NT2/D1 (cell line): ENCODE measurements around the gene ANKZF1.

ENCODE experiments used
- DNase-seq: peaks from one replicate; pipeline ENCODE4 v3.0.0-alpha.2; 2011; ENCODE audit warnings: low read depth, low spot score
- H3K27me3 ChIP-seq: 2 replicates; pipeline ENCODE4 v1.6.0; 2011; ENCODE audit warnings: mild to moderate bottlenecking; ENCODE audit not compliant: insufficient read length, insufficient read depth
- H3K36me3 ChIP-seq: 2 replicates; pipeline ENCODE4 v1.6.1; 2011; ENCODE audit warnings: mild to moderate bottlenecking, low read length, mixed read lengths; ENCODE audit not compliant: insufficient read depth, insufficient read length
- H3K4me1 ChIP-seq: 2 replicates; pipeline ENCODE4 v1.5.1; 2011; ENCODE audit not compliant: insufficient read depth, insufficient read length
- H3K4me3 ChIP-seq: 2 replicates; pipeline ENCODE4 v1.5.1; 2011; ENCODE audit warnings: low read depth; ENCODE audit not compliant: insufficient read length
- H3K9ac ChIP-seq: 2 replicates; pipeline ENCODE4 v1.6.0; 2011; ENCODE audit warnings: low read depth; ENCODE audit not compliant: insufficient read length
- H3K9me3 ChIP-seq: 2 replicates; pipeline ENCODE4 v1.5.1; 2011; ENCODE audit warnings: mild to moderate bottlenecking, low read length; ENCODE audit not compliant: insufficient read depth
- SUZ12 ChIP-seq: IDR thresholded peaks from 2 replicates; pipeline ENCODE4 v1.6.1; 2011; ENCODE audit not compliant: insufficient read length, insufficient read depth; ENCODE audit errors: extremely low read depth
- YY1 ChIP-seq: IDR thresholded peaks from 2 replicates; pipeline ENCODE4 v1.6.1; 2011; ENCODE audit not compliant: insufficient read length, insufficient read depth
- ZNF274 ChIP-seq: IDR thresholded peaks from 2 replicates; pipeline ENCODE4 v1.6.1; 2011; ENCODE audit warnings: mild to moderate bottlenecking, low read depth, low read length

Gene ANKZF1, protein sequence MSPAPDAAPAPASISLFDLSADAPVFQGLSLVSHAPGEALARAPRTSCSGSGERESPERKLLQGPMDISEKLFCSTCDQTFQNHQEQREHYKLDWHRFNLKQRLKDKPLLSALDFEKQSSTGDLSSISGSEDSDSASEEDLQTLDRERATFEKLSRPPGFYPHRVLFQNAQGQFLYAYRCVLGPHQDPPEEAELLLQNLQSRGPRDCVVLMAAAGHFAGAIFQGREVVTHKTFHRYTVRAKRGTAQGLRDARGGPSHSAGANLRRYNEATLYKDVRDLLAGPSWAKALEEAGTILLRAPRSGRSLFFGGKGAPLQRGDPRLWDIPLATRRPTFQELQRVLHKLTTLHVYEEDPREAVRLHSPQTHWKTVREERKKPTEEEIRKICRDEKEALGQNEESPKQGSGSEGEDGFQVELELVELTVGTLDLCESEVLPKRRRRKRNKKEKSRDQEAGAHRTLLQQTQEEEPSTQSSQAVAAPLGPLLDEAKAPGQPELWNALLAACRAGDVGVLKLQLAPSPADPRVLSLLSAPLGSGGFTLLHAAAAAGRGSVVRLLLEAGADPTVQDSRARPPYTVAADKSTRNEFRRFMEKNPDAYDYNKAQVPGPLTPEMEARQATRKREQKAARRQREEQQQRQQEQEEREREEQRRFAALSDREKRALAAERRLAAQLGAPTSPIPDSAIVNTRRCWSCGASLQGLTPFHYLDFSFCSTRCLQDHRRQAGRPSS

GRCh38 chr2:219229305-219230058, at the start of gene ANKZF1, which contains the start of gene ATG9A:
TSS of gene ANKZF1 (plus strand) at chr2:219229806. CDS start at chr2:219230258, 452 bp downstream.
TSS of gene ATG9A (minus strand) at chr2:219229636. CDS start at chr2:219228024, 1,612 bp downstream.
- Histone ChIP-seq H3K9ac (peak within 1 kb of the TSS; percentile 97), H3K4me3 (peak within 1 kb of the TSS; percentile 81), H3K36me3 (peaks cover 62% of the 10 kb centered on the region), H3K9me3 (no peaks in the 10 kb centered on the region), H3K27me3 (no peaks in the 10 kb centered on the region), H3K4me1 (peaks cover 7% of the 10 kb centered on the region)
- no peak for TF ChIP-seq YY1
- DNase-seq: peak; percentile 99

DNA sequence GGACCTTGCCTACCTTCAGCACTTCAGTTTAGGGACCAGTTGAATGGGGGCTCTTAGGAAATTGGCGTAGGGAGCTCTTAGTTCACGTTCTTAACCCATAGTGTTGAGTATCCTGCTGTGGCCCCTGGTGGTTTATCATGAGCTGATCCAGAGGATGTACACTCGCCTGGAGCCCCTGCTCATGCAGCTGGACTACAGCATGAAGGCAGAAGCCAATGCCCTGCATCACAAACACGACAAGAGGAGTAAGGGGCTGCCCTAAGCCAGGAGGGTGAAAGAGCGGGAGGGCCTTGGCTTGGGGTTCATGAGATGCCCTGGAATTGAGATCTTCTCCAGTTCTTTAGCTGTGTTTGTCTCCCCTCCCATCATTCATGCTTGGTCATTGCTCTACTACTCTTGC, 48.6 kb upstream of the ANKZF1 start:
- no peak for DNase-seq
- Histone ChIP-seq H3K4me3 (no peak overlapping the region), H3K36me3 (peaks cover 53% of the 10 kb centered on the region), H3K9ac (no peak overlapping the region), H3K4me1 (no peaks in the 10 kb centered on the region), H3K9me3 (no peaks in the 10 kb centered on the region), H3K27me3 (no peaks in the 10 kb centered on the region)
- TF ChIP-seq SUZ12 (no peak), YY1 (no peak), ZNF274 (no peak)

GRCh38 chr2:219181531-219181930, 48.1 kb upstream of the ANKZF1 start:
- no peak for DNase-seq
- Histone ChIP-seq H3K9me3 (no peaks in the 10 kb centered on the region), H3K4me3 (no peak overlapping the region), H3K27me3 (no peaks in the 10 kb centered on the region), H3K36me3 (peaks cover 53% of the 10 kb centered on the region), H3K4me1 (no peaks in the 10 kb centered on the region), H3K9ac (no peak overlapping the region)
- TF ChIP-seq ZNF274 (no peak), YY1 (no peak), SUZ12 (no peak)

DNA sequence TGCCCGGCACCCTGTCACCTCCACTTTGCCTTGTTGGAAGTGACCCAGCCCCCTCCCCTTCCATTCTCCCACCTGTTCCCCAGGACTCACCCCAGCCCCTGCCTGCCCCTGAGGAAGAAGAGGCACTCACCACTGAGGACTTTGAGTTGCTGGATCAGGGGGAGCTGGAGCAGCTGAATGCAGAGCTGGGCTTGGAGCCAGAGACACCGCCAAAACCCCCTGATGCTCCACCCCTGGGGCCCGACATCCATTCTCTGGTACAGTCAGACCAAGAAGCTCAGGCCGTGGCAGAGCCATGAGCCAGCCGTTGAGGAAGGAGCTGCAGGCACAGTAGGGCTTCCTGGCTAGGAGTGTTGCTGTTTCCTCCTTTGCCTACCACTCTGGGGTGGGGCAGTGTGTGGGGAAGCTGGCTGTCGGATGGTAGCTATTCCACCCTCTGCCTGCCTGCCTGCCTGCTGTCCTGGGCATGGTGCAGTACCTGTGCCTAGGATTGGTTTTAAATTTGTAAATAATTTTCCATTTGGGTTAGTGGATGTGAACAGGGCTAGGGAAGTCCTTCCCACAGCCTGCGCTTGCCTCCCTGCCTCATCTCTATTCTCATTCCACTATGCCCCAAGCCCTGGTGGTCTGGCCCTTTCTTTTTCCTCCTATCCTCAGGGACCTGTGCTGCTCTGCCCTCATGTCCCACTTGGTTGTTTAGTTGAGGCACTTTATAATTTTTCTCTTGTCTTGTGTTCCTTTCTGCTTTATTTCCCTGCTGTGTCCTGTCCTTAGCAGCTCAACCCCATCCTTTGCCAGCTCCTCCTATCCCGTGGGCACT, 47.1 kb upstream of the ANKZF1 start:
- no peak overlapping the region for H3K4me3 ChIP-seq
- no peaks in the 10 kb centered on the region for H3K9me3 ChIP-seq
- H3K4me1 ChIP-seq: no peaks in the 10 kb centered on the region
- peaks cover 53% of the 10 kb centered on the region for H3K36me3 ChIP-seq
- no peak for DNase-seq
- no peak for TF ChIP-seq YY1
- no peak for TF ChIP-seq SUZ12
- no peak for TF ChIP-seq ZNF274
- H3K9ac ChIP-seq: no peak overlapping the region
- no peaks in the 10 kb centered on the region for H3K27me3 ChIP-seq

- H3K4me1 ChIP-seq: no peaks in the 10 kb centered on the region
- no peaks in the 10 kb centered on the region for H3K9me3 ChIP-seq
- DNase-seq: no peak
- no peak for TF ChIP-seq ZNF274
- TF ChIP-seq SUZ12: no peak
- no peak for TF ChIP-seq YY1
- no peaks in the 10 kb centered on the region for H3K27me3 ChIP-seq
- no peak overlapping the region for H3K4me3 ChIP-seq
- H3K9ac ChIP-seq: no peak overlapping the region
- H3K36me3 ChIP-seq: peaks cover 53% of the 10 kb centered on the region
Measured at GRCh38 chr2:219183151-219183772, 46.3 kb upstream of the ANKZF1 start.

GRCh38 chr2:219184121-219184520, 45.5 kb upstream of the ANKZF1 start:
- no peak for TF ChIP-seq SUZ12
- no peak for TF ChIP-seq YY1
- no peak for TF ChIP-seq ZNF274
- H3K36me3 ChIP-seq: peaks cover 53% of the 10 kb centered on the region
- H3K4me3 ChIP-seq: no peak overlapping the region
- no peaks in the 10 kb centered on the region for H3K27me3 ChIP-seq
- H3K4me1 ChIP-seq: no peaks in the 10 kb centered on the region
- no peak for DNase-seq
- no peaks in the 10 kb centered on the region for H3K9me3 ChIP-seq
- H3K9ac ChIP-seq: no peak overlapping the region
